Measurements from ENCODE around the gene SLC6A6. TPM values are rescaled to one million over a fixed set of nuclear protein-coding genes. Genes with fewer than 3 reads are reported as not detected.

SLC6A6 gene
- total RNA-seq, 2 experiments from 2014 or later, result 43.4 to 48.8 TPM

DNA sequence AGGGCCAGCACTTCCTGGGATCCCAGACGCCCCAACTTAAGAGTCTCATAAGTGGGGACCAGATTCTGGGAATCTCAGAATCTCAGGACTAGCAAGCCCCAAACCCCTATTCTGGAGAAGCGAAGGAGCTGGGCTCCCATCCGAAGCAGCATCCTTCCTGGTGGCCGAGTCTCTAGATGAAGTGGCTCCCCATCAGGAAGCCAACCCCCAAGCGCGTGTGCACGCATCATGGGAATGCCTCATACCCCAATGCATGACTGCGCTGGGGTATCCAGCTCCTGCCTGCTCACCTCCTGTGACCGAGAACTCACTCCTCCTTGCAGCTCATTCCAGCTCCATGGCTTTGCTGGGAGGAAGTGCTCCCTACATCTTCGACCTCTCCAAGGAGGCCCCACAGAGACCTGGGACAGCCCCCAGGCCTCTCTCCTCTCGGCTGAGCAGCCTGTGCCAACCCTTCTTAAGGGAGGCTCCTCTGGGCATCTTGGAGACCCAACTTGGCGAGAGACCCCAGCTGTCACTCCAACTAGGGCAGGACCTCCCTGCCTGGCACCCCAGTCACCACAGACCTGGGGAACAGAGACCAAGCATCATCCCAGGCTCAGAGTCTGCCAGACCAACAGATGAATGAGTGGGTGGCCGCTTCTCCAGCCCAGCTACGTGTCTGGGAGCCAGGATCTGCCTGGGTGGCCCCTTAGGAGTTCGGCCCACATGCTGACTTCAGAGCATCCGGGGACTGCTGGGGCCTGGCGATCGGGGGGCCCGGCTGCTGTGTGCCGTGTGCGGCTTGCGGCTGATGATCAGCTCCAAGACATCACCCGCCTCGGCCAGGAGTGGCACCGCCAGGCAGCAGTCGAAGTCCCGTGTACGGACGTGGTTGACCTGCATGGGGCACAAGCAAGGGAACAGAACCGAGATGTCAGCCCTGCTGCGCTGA is 90.8 kb downstream of the SLC6A6 start:
- no peak overlapping the region for H3K27ac Mint-ChIP-seq
- TF ChIP-seq, protein P1, sequence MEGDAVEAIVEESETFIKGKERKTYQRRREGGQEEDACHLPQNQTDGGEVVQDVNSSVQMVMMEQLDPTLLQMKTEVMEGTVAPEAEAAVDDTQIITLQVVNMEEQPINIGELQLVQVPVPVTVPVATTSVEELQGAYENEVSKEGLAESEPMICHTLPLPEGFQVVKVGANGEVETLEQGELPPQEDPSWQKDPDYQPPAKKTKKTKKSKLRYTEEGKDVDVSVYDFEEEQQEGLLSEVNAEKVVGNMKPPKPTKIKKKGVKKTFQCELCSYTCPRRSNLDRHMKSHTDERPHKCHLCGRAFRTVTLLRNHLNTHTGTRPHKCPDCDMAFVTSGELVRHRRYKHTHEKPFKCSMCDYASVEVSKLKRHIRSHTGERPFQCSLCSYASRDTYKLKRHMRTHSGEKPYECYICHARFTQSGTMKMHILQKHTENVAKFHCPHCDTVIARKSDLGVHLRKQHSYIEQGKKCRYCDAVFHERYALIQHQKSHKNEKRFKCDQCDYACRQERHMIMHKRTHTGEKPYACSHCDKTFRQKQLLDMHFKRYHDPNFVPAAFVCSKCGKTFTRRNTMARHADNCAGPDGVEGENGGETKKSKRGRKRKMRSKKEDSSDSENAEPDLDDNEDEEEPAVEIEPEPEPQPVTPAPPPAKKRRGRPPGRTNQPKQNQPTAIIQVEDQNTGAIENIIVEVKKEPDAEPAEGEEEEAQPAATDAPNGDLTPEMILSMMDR (IDR thresholded peaks at IDR 0.05), result no peak
- intact Hi-C loops (cut with micrococcal nuclease), result no loop called here
- no peak overlapping the region for H3K4me3 Mint-ChIP-seq
- H3K9me3 Mint-ChIP-seq, result no peaks in the 10 kb centered on the region
- peaks cover 2% of the 10 kb centered on the region for H3K27me3 Mint-ChIP-seq
- no peaks in the 10 kb centered on the region for H3K4me1 Mint-ChIP-seq (ENCODE audit: low read depth)
- DNase-seq (no peak), ATAC-seq (no peak)
- POLR2A ChIA-PET, result no interaction called here
- CTCF ChIA-PET, result interaction anchor here (1.2 kb wide), 1 partner anchor 16 kb away, joined by 5 read pairs; no protein-coding TSS in a partner anchor
- peaks cover 3% of the 10 kb centered on the region for H3K36me3 Mint-ChIP-seq (ENCODE audit: low read depth)

DNA sequence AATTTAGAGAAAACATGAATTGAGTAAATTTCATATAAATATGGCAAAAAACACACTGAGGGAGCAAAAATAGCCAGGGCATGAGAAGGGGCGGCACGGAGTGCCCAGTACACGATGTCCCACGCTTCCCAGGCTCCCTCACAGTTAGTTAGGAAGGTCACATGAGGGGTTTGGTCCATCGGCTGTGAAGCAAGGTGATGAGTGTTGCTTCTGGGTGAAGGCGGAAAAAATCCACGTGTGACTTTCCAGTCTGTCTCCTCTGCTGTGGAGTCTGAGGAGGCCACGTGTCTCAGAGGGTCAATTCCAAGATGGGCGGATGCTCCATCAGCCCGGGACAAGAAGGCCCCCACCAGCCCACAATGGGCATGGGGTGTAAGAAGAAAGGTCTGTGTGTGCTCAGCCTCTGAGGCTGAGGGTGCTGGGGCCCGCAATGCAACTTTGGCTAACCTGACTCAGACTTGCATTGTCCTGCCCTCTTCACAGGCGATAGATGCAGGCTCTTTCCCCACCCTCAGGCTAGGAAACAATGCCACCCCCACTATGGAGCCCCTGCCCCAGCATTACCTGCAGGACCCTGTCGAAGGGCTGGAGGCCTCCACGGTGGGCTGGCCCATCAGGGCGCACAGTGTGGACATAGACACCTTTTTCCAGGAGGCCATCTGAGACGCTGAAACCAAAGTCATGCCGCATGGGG is 92.0 kb downstream of the SLC6A6 start:
- ChIA-PET POLR2A (no interaction called here), CTCF (no interaction called here)
- Mint-ChIP-seq H3K4me3 (no peak overlapping the region), H3K27ac (no peak overlapping the region), H3K36me3 (ENCODE audit: low read depth) (peaks cover 1% of the 10 kb centered on the region), H3K4me1 (ENCODE audit: low read depth) (no peaks in the 10 kb centered on the region), H3K9me3 (no peaks in the 10 kb centered on the region), H3K27me3 (peaks cover 2% of the 10 kb centered on the region)
- TF ChIP-seq, protein P1 (IDR thresholded peaks at IDR 0.05), result no peak
- intact Hi-C loops (cut with micrococcal nuclease), result no loop called here
- DNase-seq (no peak), ATAC-seq (no peak)

DNA sequence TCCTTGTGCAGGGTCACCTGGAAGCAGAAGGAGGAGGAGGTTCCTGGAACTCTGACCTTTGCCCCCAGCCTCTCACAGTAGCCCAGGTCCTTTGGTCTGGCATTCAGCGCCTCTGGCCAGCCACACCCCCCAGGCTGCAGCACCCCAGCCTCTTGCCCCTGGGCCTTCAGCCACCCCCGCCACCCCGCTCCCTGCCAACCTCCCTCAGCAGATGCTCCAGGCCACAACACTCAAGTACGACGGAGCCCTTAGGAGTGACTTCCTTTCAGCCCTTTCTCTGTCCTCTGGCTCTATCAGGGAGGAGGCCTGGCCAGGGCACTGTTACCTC is 92.5 kb downstream of the SLC6A6 start:
- intact Hi-C loops (cut with micrococcal nuclease), result no loop called here
- no peak overlapping the region for H3K27ac Mint-ChIP-seq
- no peak for ATAC-seq
- TF ChIP-seq, protein P1 (IDR thresholded peaks at IDR 0.05), result no peak
- DNase-seq, result no peak
- H3K4me1 Mint-ChIP-seq (ENCODE audit: low read depth), result no peaks in the 10 kb centered on the region
- peaks cover under 1% of the 10 kb centered on the region for H3K9me3 Mint-ChIP-seq
- H3K27me3 Mint-ChIP-seq, result peaks cover 2% of the 10 kb centered on the region
- ChIA-PET CTCF (no interaction called here), POLR2A (no interaction called here)
- H3K36me3 Mint-ChIP-seq (ENCODE audit: low read depth), result peaks cover 1% of the 10 kb centered on the region
- no peak overlapping the region for H3K4me3 Mint-ChIP-seq

DNA sequence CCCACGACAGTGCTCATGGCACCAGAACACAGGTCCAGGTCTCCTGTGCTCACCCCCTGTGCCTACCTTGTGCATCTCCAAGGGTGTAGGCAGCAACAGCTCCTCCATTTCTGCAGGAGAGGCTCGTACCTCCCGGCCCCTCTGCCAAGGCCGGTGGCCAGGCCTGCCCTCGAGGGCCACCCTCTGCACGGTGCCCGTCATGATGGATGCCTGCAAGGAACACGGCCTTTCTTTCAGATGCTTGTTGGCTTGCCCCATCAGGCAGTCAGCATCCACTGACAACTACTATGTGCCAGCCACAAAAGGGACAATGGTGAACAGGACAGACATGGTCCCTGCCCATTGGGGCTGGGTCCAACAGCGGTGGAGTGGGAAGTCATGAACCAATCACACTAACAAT is 93.9 kb downstream of the SLC6A6 start:
- Mint-ChIP-seq H3K4me1 (ENCODE audit: low read depth) (no peaks in the 10 kb centered on the region), H3K4me3 (no peak overlapping the region), H3K27me3 (peaks cover 4% of the 10 kb centered on the region), H3K27ac (no peak overlapping the region), H3K36me3 (ENCODE audit: low read depth) (no peaks in the 10 kb centered on the region), H3K9me3 (peaks cover 3% of the 10 kb centered on the region)
- ATAC-seq (no peak), DNase-seq (no peak)
- POLR2A ChIA-PET, result no interaction called here
- TF ChIP-seq, protein P1 (IDR thresholded peaks at IDR 0.05), result no peak
- CTCF ChIA-PET, result no interaction called here
- intact Hi-C loops (cut with micrococcal nuclease), result no loop called here

DNA sequence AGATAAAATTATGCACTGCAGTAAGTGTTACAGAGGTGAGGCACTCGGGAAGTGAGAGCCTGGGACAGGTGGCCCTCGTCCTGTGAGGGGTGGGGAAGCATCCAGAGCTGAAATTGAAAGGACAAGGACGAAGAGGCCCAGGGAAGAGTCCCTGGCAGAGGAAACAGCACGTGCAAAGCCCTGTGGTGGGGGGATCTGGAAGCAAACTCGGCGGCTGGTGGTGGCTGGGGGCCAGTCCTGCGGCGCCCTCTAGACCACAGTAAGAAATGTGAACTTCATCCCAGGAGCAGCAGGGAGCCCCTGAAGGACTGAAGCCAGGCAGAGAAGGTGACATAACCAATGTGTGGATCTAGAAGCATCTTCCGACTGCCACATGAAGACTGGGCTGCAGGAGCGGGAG is 94.9 kb downstream of the SLC6A6 start:
- POLR2A ChIA-PET, result no interaction called here
- H3K9me3 Mint-ChIP-seq, result peaks cover 4% of the 10 kb centered on the region

More for the DNA sequence above, 94.9 kb downstream of the SLC6A6 start:
- Mint-ChIP-seq H3K27me3 (peaks cover 4% of the 10 kb centered on the region), H3K4me1 (ENCODE audit: low read depth) (no peaks in the 10 kb centered on the region), H3K27ac (no peak overlapping the region), H3K4me3 (no peak overlapping the region), H3K36me3 (ENCODE audit: low read depth) (no peaks in the 10 kb centered on the region)
- TF ChIP-seq, protein P1 (IDR thresholded peaks at IDR 0.05), result no peak
- no peak for ATAC-seq
- DNase-seq, result no peak
- intact Hi-C loops (cut with micrococcal nuclease), result no loop called here
- CTCF ChIA-PET, result no interaction called here
